Measurements from ENCODE around the gene ATAD2B.

Gene ATAD2B

GRCh38 chr2:23761638-23762037 lies 165.3 kb downstream of the ATAD2B start:
- in situ Hi-C loops (cut with MboI; ENCODE audit: low pct_unique_long_range_greater_than_20kb, low sequenced_read_pairs, unreplicated experiment): no loop called here
- TF ChIP-seq CTCF (IDR thresholded peaks at IDR 0.05; ENCODE audit: extremely low read depth, insufficient read depth, missing control alignments): no peak
- no peak for DNase-seq (ENCODE audit: low spot score)

- in situ Hi-C loops (cut with MboI; ENCODE audit: low pct_unique_long_range_greater_than_20kb, low sequenced_read_pairs, unreplicated experiment): no loop called here
- TF ChIP-seq CTCF (IDR thresholded peaks at IDR 0.05; ENCODE audit: extremely low read depth, insufficient read depth, missing control alignments): no peak
- DNase-seq (ENCODE audit: low spot score): no peak
Measured at GRCh38 chr2:23760736-23761135, 166.2 kb downstream of the ATAD2B start.

- in situ Hi-C loops (cut with MboI; ENCODE audit: low pct_unique_long_range_greater_than_20kb, low sequenced_read_pairs, unreplicated experiment): no loop called here
- TF ChIP-seq CTCF (IDR thresholded peaks at IDR 0.05; ENCODE audit: extremely low read depth, insufficient read depth, missing control alignments): no peak
- DNase-seq (ENCODE audit: low spot score): no peak
Measured at GRCh38 chr2:23757686-23758433, 169.1 kb downstream of the ATAD2B start.

GRCh38 chr2:23756593-23757292 lies 170.2 kb downstream of the ATAD2B start:
- no peak for DNase-seq (ENCODE audit: low spot score)
- TF ChIP-seq CTCF (IDR thresholded peaks at IDR 0.05; ENCODE audit: extremely low read depth, insufficient read depth, missing control alignments): no peak
- in situ Hi-C loops (cut with MboI; ENCODE audit: low pct_unique_long_range_greater_than_20kb, low sequenced_read_pairs, unreplicated experiment): no loop called here

- TF ChIP-seq CTCF (IDR thresholded peaks at IDR 0.05; ENCODE audit: extremely low read depth, insufficient read depth, missing control alignments): no peak
- in situ Hi-C loops (cut with MboI; ENCODE audit: low pct_unique_long_range_greater_than_20kb, low sequenced_read_pairs, unreplicated experiment): no loop called here
Measured at GRCh38 chr2:23754970-23755369, 172.0 kb downstream of the ATAD2B start.

GRCh38 chr2:23753291-23754010 lies 173.5 kb downstream of the ATAD2B start:
- no peak for DNase-seq (ENCODE audit: low spot score)
- in situ Hi-C loops (cut with MboI; ENCODE audit: low pct_unique_long_range_greater_than_20kb, low sequenced_read_pairs, unreplicated experiment): no loop called here
- TF ChIP-seq CTCF (IDR thresholded peaks at IDR 0.05; ENCODE audit: extremely low read depth, insufficient read depth, missing control alignments): no peak

More at GRCh38 chr2:23754970-23755369, 172.0 kb downstream of the ATAD2B start:
- no peak for DNase-seq (ENCODE audit: low spot score)
